ENCODE measurements around the gene PTPRN2. TPM values are rescaled to one million over a fixed set of nuclear protein-coding genes. Genes with fewer than 3 reads are reported as not detected.

Gene PTPRN2
- total RNA-seq, 1 experiment from 2014 or later: 2.1 TPM

DNA sequence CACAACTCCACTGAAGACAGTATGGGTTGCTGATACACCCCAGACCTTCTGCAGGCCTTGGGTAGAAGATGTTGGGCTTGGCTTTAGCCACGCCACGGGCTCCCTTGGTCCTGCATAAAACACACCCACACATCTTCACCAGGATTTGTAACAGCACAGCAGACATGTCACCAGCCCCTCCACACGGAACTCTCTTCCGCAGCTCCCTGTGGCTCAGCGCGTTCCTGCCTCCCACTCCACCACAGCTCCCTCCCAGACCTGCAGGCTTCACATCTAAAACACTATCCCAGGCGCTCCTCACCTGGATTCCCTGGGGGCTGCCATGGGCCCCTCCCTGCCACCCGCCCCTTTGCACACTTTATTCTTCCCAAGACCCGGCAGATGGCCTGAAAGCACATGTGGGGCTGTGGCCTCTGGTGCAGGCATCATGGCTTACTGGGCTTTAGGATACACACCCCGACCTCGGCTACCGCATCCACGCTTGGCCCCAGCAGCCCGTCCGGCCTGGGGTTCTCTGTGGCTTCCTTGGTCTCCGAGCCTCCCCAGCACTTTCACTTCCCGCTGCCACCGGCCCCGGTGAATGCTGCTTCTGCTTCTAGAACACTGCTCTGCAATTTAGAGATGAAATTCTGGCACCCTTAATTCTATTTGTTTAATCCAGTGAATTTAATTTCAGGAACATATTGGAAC, 818.0 kb downstream of the PTPRN2 start (continued):
- TF ChIP-seq EGR1 (IDR thresholded peaks at IDR 0.05; ENCODE audit: low read depth) (no peak), REST (IDR thresholded peaks at IDR 0.05; ENCODE audit: low read depth) (no peak), POLR2A (IDR thresholded peaks at IDR 0.05; ENCODE audit: borderline replicate concordance, extremely low read depth, insufficient read depth, insufficient read length) (no peak)

GRCh38 chr7:157769086-157769485, 818.5 kb downstream of the PTPRN2 start:
- no peaks in the 10 kb centered on the region for H3K9me2 ChIP-seq (ENCODE audit: insufficient read depth)
- no peak for TF ChIP-seq CBX3 (IDR thresholded peaks at IDR 0.05; ENCODE audit: low read depth)
- TF ChIP-seq EZH2 (IDR thresholded peaks at IDR 0.05): no peak
- TF ChIP-seq SP1 (IDR thresholded peaks at IDR 0.05; ENCODE audit: low read depth): no peak
- TF ChIP-seq SIN3A (IDR thresholded peaks at IDR 0.05; ENCODE audit: low read depth): no peak
- no peak for TF ChIP-seq SRF (IDR thresholded peaks at IDR 0.05; ENCODE audit: low read depth)
- no peak for TF ChIP-seq CEBPB (IDR thresholded peaks at IDR 0.05; ENCODE audit: low read depth)
- TF ChIP-seq ZBTB33 (IDR thresholded peaks at IDR 0.05; ENCODE audit: extremely low read depth, insufficient replicate concordance, low read length): no peak
- TF ChIP-seq JUND (IDR thresholded peaks at IDR 0.05): no peak
- no peak for TF ChIP-seq RAD21 (IDR thresholded peaks at IDR 0.05; ENCODE audit: low read depth)
- H3K4me1 ChIP-seq (ENCODE audit: control insufficient read depth in 1 of 2, insufficient read depth in 2 of 2, low read length in 2 of 2): no peaks in the 10 kb centered on the region
- H3K27ac ChIP-seq (ENCODE audit: low read depth, low read length): no peak overlapping the region
- no peak overlapping the region for H2AFZ ChIP-seq (ENCODE audit: low read depth, low read length, poor library complexity, severe bottlenecking)
- ATAC-seq (no peak), DNase-seq (ENCODE audit: low read depth, low spot score) (no peak)
- peaks cover 3 to 9% of the 10 kb centered on the region in 2 experiments; a peak in 3 of 4 replicates for H3K9me3 ChIP-seq (ENCODE audit: control insufficient read depth in 1 of 2, insufficient read depth in 1 of 2, low read depth in 1 of 2, low read length in 2 of 2)
- no peaks in the 10 kb centered on the region for H4K20me1 ChIP-seq (ENCODE audit: insufficient read depth)
- no peak overlapping the region for H3K4me3 ChIP-seq (replicated peaks in 1 of 2; ENCODE audit: low read depth in 1 of 2, low read length in 2 of 2)
- no peaks in the 10 kb centered on the region for H3K36me3 ChIP-seq (ENCODE audit: control insufficient read depth in 1 of 2, insufficient read depth in 2 of 2, low read length in 2 of 2)
- POLR2A ChIA-PET: no interaction called here
- H3K79me2 ChIP-seq (ENCODE audit: insufficient read depth, low read length): no peaks in the 10 kb centered on the region
- RAD21 ChIA-PET (ENCODE audit: low non-redundant PET in 1 of 2, low total read pairs in 2 of 2, uncharacterized antibody in 2 of 2, unreplicated experiment in 2 of 2): no interaction called here
- CTCF ChIA-PET: no interaction called here
- no peak overlapping the region for H3K4me2 ChIP-seq (ENCODE audit: low read length)
- intact Hi-C loops (cut with micrococcal nuclease): no loop called here
- 0 out of 2 replicates have a peak, but pooled peaks cover 2% of the 10 kb centered on the region for H3K27me3 ChIP-seq (ENCODE audit: insufficient read depth, low read length)
- BruUV-seq (replicated peaks): no TSS peak
- H3K9ac ChIP-seq (ENCODE audit: low read length): no peak overlapping the region
